GM21367 (cell line): ENCODE measurements around the gene DNAJB13.

Experiments used
- ATAC-seq: cut with Tn5 transposase; IDR thresholded peaks from one replicate; pipeline ENCODE4 v1.9.1; 2021; ENCODE audit not compliant: unreplicated experiment

Gene DNAJB13

DNA sequence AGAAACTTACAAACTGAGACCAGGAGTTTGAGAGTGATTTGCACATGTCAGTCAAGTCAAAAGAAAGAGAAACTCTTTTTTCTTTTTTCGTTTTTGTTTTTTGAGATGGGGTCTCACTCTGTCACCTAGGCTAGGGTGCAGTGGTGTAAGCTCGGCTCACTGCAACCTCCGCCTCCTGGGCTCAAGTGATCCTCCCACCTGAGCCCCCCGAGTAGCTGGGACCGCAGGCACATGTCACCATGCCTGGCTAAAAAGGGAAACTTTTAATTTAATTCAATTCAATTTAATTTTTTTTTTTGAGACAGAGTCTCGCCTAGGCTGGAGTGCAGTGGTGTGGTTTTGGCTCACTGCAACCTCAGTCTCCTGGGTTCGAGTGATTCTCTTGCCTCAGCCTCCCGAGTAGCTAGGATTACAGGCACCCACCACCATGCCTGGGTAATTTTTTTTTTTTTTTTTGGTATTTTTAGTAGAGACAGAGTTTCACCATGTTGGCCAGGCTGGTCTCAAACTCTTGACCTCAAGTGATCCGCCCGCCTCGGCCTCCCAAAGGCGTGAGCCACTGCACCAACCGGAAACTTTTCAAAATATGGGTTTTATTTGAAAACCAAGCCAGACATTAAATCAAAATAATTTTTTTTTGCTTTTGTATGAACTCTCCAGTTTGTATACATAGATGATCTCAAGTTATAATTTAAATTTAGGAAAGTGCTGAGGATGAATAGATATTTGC, 48.2 kb downstream of the DNAJB13 start:
- ATAC-seq = no peak

DNA sequence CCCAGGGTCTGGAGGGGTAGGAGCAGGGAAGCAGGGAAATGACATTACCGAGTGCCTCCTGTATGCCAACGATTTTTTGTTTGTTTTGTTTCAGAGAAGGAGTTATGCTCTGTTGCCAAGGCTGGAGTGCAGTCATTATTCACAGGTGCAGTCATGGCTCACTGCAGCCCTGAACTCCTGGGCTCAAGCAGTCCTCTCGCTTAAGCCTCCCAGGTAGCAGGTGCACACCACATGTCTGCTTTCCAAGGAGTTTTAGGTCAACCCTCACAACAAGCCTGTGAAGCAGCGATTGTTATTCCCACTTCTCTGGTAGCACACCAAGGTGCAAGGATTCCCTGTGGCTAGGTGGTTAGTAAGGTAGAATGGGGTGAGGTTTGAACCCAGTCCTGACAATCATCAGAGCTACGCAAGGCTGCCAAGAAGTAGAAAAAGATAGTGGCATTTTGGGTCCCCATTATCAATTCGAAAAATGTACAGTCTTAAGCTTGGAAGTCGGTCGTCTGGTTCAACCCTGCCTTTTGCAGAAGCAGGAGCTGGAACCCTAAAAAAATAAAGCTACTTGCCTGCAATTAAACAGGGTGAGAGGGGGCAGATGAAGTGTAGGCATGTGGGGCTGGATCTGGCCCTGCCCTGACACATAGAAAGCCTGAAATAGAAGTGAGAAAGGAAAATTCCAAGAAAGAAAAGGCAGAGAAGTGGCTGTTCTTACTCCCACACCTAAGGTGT, 48.9 kb downstream of the DNAJB13 start:
- ATAC-seq = no peak

DNA sequence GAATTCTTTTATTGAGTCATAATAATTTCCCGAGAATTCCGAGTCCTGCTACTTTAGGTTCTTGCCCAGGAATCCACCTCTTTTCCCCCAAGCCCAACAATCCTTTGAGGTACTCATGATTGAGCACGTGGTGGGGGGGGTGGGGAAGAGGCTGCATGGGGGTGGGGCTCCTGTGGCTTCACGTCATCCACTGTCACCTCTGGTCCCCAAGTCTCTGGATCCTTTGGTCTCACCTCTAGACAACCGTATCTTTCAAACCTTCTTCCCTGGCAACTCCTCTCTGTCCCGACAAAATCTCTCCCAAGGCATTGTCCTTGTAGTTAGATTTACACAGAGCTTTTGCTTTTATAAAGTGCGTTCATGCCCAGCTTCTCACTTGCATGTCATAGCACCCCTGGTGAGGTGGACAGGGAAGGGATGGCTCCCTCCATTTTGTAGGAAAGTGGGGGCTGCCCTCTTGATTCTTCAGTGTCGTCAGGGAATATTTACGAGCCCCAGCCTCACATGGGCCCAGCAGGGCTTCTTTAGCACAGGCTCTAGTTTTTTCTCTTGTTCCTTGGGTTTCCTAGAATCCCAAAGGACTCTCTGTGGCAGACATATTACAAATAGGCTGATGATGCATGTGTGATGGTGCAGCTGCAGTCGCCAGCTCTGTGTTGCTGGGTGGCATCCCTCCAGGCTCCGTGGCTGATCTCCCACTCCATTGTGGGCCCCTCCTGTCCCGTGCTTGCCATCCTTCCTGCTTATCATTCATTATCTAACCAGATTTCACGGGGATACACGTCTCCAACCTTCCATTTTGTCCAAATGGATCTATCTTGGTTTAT, 49.7 kb downstream of the DNAJB13 start:
- ATAC-seq = no peak

DNA sequence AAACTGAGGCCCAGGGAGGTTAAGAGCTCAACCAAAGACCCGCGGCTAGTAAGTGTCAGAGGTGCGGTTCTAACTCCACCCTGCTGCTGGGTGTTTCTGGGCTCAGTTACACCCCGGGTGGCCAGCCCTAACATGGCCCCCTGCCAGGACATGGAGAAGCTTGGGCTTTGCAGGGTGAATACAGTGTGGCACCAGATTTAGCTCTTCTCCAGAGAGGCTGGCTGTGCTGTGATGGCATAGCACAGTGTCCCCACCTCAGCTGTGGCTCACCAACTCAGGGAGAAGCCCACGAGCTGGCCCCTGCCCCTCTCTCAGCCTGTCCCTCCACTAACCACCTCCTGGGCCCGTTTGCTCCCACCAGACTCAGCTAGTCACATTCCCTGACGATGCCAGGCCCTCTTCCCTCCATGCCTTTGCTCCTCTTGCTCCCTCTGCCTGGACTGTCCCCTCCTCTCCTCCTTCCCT, 51.0 kb downstream of the DNAJB13 start:
- no peak for ATAC-seq

DNA sequence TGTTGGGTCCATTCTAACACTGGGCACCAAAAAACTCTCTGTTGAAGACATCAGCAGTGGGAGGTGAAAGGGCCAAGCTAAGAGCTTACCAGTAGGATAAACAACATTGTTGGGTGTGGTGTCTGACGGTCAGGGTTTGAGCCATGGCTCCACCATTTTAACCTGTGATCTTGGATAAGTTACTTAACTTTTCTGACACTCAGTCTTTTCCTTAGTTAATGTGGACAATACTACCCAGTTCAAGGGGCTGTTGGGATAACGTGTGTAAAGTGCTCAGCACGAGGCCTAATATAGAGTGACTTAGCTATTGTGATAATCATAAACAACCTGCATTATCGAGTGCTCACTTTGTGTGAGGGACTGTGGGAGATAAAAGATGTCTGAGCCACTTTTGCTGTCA, 52.0 kb downstream of the DNAJB13 start:
- no peak for ATAC-seq

DNA sequence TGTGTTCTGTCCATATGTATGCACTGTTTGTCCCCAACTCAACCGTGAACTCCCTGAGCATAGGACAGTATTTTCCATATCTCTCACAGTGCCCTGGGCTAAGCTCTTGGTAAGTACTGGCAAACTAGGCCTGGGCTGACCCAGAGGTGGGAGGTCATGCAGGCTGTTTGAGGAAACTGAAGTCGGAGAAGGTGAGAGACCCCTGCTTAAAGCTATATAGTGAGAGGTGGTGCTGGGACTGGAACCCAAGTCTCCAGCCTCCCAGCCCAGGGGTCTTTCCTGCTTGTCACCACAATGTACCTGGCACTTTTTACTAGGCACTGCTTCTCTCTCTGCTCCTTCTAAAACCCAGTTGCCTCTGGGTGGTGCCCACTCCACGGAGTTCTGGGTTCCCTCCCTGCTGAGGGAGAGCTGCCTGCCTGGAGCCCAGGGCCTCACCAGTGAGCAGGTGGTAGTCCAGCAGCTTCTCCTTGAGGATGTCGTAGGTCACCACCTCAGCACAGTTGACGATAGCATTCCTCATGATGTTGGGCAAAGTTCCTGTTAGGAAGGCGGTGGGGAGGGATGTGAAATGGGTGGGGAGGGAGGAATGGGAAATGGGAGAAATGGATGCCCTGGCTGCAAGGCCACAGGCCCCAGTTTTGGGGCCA, 53.3 kb downstream of the DNAJB13 start:
- no peak for ATAC-seq

DNA sequence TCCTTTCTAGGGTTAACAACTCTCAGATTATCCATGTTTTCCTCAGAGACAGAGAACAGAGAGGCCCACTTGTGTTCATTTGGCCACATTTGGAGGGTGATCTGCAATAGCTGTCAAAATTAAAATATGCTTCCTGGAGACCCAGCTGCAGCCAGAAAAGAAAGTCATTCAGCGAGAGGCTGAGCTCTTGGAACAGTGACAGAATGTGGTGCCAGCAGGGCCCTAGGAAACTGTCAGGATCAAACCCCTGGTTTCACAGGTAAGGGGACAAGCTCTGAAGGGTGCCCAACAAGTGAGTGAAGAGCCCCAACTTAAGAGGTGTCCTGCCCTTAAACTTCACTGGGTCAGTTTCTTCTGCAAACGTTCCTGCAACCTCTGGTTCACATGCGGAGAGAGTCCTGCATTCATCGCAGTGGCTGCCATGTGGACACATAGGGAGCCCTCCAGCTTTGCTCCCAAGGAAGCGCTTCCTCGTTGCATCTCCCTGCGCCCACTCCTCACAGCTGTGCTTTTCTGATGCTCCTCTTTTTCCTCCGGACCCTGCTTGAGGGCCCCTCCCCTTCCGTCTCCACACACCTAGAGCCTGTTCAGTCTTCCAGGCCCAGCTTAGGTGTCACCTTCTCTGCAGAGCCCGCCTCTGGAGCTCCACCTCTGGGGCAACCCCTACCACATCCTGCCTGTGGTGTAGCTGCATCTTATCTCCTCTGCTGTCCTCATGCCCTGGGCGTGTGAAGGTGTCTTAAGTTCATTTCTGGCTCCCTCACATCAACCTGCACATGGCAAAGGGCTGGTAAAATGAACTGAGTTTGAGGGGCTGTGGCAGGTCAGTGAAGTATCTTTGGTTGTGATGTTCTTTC, 54.2 kb downstream of the DNAJB13 start:
- ATAC-seq = no peak

DNA sequence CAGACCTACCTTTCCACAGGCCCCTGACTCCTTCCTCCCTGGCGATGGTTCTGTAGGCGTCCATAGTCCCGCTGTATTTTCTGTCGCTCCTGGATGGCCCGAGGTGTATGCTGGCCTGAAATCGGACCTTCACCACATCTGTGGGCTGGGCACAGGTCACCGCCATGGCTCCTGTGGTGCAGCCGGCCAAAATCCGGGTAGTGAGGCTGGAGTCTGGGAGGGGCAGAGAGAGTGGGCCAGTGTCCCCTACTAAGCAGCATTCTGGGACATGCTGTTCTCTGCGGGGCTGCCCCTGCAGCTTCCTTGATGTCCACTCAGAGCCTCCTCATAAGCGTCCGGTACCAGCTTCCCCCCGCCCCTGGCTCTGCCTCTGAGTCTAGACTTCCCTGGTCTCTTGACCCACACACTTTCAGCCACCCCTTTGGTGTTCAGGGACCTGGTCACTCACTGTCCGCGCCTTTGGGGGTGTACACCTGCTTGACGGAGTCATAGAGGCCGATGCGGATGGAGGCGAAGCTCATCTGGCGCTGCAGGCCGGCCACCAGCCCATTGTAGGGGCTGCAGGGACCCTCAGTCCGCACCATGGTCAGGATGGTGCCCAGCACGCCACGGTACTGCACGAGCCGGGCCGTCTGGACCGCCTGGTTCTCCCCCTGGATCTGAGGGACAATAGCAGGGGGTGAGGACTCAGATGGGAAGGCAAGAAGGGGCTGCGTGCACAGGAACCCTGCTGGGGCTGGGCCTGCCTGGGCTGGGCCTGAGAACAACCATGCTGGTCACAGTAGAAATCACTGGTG, 55.1 kb downstream of the DNAJB13 start:
- ATAC-seq = no peak

DNA sequence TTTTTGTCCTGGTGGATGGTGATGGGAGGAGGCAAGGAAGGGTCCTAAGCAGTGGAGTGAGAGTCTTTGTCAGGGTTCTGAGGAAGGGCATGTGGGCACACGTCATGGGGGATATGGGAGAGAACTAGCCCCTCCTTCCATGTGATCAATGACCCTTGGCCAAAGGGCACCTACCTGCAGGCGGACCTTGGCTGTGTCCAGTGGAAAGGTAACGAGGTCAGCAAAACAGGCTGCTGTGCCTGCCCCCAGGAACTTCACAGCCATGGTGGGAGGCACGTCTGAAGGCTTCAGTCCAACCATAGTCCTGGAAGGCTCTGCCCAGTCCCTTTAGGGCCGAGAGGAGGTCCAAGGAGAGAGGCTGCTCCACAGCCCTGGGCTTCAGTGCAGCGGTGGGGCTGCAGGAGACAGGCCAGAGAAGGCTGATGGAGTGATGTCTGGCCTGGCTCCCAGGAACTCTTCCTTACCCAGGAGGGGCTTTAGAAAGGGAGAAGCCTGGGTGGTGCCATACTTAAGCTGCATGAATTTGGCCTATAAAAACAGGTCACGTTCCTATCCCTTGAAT, 56.0 kb downstream of the DNAJB13 start:
- ATAC-seq = no peak

DNA sequence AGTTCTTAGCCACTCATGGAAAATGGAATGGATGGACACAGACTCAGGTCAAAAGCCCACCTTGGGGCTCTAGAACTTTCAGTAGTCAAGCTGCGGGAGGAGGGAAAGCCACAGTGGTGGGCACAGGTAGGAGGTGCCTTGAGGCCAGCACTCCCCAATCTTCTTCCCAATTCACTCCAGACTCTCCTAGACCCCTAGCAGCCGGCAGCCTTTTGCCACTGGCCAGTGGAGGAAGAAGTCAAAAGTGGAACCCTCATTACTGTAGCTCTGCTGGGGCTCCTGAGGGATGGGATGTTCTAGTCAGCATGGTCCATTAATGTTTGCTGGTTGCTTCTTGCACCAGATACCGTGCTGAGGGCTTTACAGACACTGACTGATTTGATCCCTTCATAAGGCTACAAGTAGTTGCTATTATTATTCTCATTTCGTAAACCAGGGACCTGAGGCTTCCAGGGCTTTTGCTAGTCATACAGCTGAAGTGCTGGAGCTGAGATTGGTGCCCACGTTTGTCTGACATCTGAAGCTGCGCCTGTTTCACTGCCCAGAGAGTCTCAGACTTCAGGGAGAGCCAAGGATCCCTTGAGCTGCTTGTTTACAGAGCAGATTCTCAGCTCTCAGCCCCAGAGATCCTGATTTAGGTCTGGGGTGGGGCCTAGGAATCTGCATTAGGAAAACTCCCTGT, 57.0 kb downstream of the DNAJB13 start:
- no peak for ATAC-seq

DNA sequence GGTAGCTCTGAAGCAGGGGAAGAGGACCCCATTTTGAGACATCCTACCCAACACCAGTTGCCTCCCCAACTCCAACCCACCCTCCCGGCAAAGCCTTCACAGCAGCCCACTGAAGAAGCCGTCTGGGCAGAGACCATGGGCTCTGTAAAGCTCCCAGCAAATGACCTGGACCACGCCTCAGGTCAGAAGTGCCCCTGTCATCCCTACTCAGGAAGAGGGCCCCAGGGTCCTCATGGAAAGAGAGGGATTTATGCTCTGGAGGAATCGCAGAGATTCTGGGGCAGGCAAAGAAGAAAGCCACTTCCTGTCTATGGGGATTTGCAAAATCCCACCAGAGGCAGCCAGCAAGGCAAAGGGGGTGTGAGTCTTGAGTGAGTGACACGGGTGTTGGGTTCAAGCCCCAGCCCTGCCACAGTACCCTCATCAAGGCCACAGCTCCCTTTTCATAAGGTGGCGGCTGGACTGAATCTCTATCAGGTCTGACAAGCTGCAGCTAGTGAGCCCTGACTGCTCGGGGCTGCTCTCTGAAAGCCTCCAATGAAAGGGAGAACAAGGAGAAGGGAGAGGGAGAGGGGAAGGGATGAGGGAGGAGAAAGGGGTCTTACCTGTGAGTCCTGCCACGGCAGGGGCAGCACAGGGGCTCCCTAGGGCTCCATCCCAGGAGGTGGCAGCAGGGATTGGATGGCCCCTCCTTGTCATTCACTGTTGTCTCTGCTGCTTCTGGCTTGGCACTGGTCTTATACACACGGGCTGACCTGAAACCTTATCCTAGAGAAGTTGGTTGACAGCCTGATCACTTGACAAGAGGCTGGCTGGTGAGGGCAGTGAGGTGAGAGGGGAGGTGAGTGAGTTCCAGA, 57.8 kb downstream of the DNAJB13 start, which contains the start of gene UCP3:
UCP3 (minus strand) TSS at position 713 of the 857 bp plus-strand sequence. CDS start 2,043 bp downstream, outside the sequence.
- ATAC-seq = no peak

DNA sequence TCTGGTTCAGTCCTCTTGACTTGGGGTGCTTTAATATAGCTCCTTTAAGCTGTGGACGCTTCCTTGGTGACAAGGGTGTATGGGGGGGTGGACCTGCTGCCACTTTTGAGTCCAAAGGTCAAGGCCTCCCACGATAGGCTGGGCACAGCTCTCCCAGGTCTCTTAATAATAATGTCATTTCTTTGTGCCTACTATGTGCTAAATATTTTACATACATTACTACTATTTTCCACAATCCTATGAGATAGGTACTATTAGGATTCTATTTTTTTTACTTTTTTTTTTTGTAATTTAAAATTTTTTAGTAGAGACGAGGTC, 58.4 kb downstream of the DNAJB13 start:
- ATAC-seq = no peak

DNA sequence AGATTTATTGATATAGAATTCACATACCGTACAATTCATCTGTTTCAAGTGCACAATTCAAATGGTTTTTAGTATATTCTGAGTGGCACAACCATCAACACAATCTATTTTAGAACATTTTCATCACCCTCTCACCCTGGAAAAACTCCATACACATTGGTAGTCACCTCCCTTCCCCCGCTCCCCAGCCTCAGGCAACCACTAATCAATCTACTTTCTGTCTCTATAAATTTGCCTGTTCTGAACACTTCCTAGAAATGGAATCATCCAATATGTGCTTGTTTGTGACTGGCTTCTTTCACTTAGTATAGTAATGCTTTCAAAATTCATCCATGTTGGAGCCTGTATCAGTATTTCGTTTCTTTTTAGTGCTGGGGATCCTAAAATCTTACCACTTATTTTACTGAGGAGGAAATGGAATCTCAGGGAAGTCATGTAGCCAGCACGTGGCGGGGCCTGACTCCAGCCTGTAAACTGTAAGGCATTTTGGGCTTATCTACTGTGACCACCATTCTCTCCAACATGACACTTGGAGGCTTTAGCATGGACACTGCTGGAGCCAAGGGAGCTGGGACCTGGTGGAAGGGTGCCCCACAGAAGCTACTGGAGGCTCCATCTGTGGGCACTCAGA, 59.0 kb downstream of the DNAJB13 start:
- ATAC-seq = no peak

DNA sequence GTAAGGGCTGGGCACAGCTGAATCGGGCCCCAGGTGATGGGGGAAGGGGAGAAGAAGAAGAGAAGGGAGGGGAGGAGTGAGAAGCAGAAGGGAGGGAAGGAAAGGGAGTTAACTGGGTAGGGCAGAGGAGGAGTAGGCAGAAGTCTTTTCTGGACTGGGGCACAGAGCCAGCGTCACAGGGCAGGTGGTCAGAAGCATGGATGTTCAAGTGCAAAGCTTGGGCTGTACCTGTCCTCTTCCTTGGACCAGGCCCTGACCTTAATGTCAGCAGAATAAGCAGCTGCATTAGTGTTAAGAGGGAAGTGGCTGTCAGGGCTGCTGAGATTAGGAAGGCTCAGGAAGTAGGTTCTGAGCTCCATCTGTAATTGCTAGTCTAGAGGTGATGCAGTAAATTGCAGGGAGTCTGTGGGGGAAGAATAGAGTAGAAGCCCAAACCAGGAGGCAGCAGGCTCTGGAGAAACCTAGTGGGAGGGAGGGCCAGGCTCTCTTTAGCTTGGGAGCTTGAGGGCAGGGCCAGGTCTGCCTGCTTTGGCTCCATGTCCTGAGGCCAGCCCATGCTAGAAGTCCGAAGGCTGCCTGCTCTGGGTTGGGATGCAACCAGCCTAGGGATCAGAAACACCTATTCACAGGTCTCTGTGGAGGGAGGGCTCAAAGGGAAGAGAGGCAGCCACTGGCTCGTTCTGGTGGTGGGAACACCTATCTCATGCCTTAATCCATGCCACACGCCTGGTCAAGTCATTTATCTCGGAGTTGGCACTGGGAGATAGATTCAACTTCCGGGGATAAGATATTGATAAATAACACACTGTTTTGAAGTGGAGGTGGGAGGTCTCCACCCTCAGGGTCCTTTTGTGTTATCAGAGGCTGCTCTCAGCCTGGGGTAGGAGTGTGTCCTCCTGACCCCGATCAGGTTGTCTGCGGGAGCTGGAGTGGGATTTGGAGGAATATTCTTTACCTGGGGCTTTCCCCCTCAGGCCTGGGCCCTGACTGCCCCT, 59.8 kb downstream of the DNAJB13 start:
- no peak for ATAC-seq

DNA sequence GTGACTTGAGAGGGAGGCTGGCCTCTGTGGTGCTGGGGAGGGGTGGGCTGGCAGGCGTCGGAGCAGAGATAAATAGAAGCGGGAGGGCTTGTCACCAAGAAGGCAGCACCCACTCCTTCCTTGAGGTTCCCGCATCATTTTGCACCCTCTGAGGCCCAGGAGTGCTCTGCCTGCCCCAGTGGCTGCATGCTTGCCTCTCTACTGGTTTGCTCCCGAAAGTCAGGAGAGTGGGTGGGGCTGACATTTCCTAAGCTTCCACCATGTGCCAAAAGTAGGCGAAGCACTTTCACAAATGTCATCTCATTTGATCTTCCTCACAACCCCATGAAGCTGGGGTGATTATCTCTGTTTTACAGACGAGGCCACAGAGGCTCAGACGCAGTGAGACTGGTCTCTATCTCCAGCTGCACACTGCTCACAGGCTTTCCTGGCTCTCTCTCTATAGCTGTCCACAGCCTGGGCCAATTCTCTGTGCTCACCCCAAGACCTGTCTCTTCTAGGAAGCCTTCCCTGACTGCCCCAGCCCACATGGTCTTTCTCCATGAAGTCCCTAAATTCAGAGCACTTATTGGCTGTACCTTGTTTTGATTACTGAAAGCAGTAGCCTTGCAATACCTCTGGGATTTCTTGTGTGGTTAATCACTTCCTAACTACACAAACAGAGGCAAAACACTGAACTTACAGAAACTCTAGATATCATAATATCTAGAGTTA, 60.7 kb downstream of the DNAJB13 start:
- peak; percentile 59 for ATAC-seq
